ENCODE measurements around the gene GFRA4.

DNA sequence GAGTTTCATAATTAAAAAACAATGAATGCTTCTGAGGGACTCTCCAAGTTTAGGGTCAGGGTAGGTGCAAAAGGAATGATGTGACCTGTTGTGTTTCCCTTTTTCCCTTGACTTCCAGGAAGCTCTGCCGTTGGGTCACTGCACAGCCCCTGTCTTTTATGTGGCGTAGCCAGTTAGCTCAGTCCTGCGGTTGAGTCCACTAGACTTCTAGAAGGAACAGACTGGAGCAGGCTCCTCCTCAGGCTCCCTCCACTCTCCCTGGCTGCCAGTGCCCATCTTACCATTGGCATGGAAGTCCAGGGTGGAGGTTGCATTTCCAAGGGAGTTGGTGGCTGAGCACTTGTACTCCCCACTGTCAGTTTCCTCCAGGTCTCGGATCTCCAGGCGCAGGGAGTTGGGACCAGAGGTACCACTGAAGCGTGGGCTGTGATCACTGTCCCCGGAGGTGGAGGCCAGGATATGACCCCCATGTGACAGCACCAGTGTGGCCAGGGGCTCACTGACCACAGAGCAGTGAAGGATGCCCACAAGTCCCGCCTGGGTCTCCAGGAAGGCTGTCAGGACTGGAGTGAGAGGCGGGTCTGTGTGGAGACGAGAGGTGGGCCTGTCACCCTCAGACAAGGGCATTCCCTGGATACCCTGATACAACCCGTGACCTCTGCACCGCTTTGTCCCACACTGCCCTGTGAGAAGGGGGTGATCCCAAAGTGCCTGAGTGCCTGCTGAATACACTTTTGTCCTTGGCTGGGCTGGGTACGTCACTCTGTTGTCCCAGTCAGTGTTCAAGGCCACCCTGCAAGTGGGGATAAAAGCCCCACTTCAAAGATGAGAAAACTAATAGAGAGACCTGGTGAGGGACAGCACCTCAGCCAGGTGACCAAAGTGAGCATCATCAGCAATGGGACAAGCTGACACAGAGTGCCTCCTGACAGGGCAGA lies 38.1 kb upstream of the GFRA4 start:
- no peak for TF ChIP-seq CTCF (IDR thresholded peaks at IDR 0.05)
- TF ChIP-seq EZH2 (IDR thresholded peaks at IDR 0.05; ENCODE audit: borderline replicate concordance, insufficient read depth, low read depth, low read length, poor library complexity, severe bottlenecking): no peak

Measured in B cell (primary cell).